Keratinocyte (primary cell): Measurements from ENCODE around the gene ITIH3. TPM values are rescaled to one million over a fixed set of nuclear protein-coding genes. Genes with fewer than 3 reads are reported as not detected.

Source experiments
- DNase-seq: peaks from one replicate; pipeline ENCODE4 v3.0.0-alpha.2; 2011; ENCODE audit warnings: low read depth, missing footprints, low spot score
- FAIRE-seq: peaks from 2 replicates; lab custom pipeline; 2011; peaks lifted over from hg19 to GRCh38; lab: Jason Lieb, UNC
- H2AFZ ChIP-seq: 2 replicates; pipeline ENCODE4 v1.6.0; 2012; ENCODE audit warnings: low read length, control low read depth, inconsistent platforms; ENCODE audit not compliant: control insufficient read depth
- H3K27ac ChIP-seq: 2 replicates; pipeline ENCODE4 v1.5.1; 2011; ENCODE audit warnings: low read length; ENCODE audit not compliant: control insufficient read depth, insufficient read depth
- H3K27me3 ChIP-seq: 3 replicates; pipeline ENCODE4 v1.6.0; 2011; ENCODE audit warnings: low read length; ENCODE audit not compliant: control insufficient read depth, insufficient read depth; ENCODE audit errors: extremely low read depth
- H3K36me3 ChIP-seq, 2 experiments: 2 replicates in 1 of 2; 3 replicates in 1 of 2; pipeline ENCODE4 v1.5.1; 2011; ENCODE audit warnings: low read length in 2 of 2, mild to moderate bottlenecking in 1 of 2; ENCODE audit not compliant: control insufficient read depth in 2 of 2, insufficient read depth in 2 of 2; ENCODE audit errors: extremely low read depth in 1 of 2
- H3K4me1 ChIP-seq: 3 replicates; pipeline ENCODE4 v1.5.1; 2011; ENCODE audit warnings: low read length; ENCODE audit not compliant: control insufficient read depth, insufficient read depth; ENCODE audit errors: extremely low read depth
- H3K4me2 ChIP-seq: 3 replicates; pipeline ENCODE4 v1.6.0; 2011; ENCODE audit warnings: low read depth, low read length; ENCODE audit not compliant: control insufficient read depth, insufficient read depth; ENCODE audit errors: extremely low read depth
- H3K4me3 ChIP-seq, 3 experiments: fragments of 200-600 bp in 1 of 3; sonication (generic) in 1 of 3; 2 replicates in 2 of 3; 3 replicates in 1 of 3; pipeline ENCODE4 v1.5.1; 2011 to 2016; ENCODE audit warnings: low read length in 3 of 3, mild to moderate bottlenecking in 3 of 3, control low read depth in 2 of 3, inconsistent platforms in 1 of 3, low read depth in 1 of 3, mixed read lengths in 1 of 3, mixed run types in 1 of 3, moderate library complexity in 1 of 3; ENCODE audit not compliant: control insufficient read depth in 2 of 3, insufficient read depth in 2 of 3; ENCODE audit errors: extremely low read depth in 1 of 3
- H3K79me2 ChIP-seq: 2 replicates; pipeline ENCODE4 v1.6.0; 2012; ENCODE audit warnings: low read length; ENCODE audit not compliant: control insufficient read depth, insufficient read depth
- H3K9ac ChIP-seq: 3 replicates; pipeline ENCODE4 v1.6.0; 2011; ENCODE audit warnings: low read length; ENCODE audit not compliant: control insufficient read depth, insufficient read depth; ENCODE audit errors: extremely low read depth
- H3K9me1 ChIP-seq: 3 replicates; pipeline ENCODE4 v1.6.0; 2011; ENCODE audit warnings: low read length; ENCODE audit not compliant: control insufficient read depth, insufficient read depth; ENCODE audit errors: extremely low read depth
- H3K9me3 ChIP-seq: 2 replicates; pipeline ENCODE4 v1.5.1; 2012; ENCODE audit warnings: low read depth, low read length; ENCODE audit not compliant: control insufficient read depth
- H4K20me1 ChIP-seq: 3 replicates; pipeline ENCODE4 v1.6.0; 2011; ENCODE audit warnings: low read length; ENCODE audit not compliant: control insufficient read depth, insufficient read depth; ENCODE audit errors: extremely low read depth
- CTCF ChIP-seq, 3 experiments: IDR thresholded peaks in 1 of 3; conservative IDR thresholded peaks in 1 of 3; optimal IDR thresholded peaks in 1 of 3; 2 replicates in 2 of 3; 3 replicates in 1 of 3; pipeline versions ENCODE3 to v1.5.1; 2011; ENCODE audit warnings: low read length in 3 of 3, mild to moderate bottlenecking in 3 of 3, moderate library complexity in 2 of 3, control low read depth in 1 of 3, inconsistent platforms in 1 of 3; ENCODE audit not compliant: insufficient read depth in 2 of 3; ENCODE audit errors: extremely low read depth in 1 of 3
- EZH2 ChIP-seq: IDR thresholded peaks from one replicate; pipeline ENCODE4 v1.6.1; 2012; ENCODE audit warnings: inconsistent platforms, mild to moderate bottlenecking, low read length, moderate library complexity
- dilution Hi-C: fragments of 300-500 bp; cut with MboI; formaldehyde crosslinking; loops from one replicate; pipeline ENCODE4 v1.7.0; 2020; ENCODE audit warnings: low sequenced_read_pairs; ENCODE audit not compliant: extremely low pct_ligation_motif_present
- polyA plus RNA-seq, 5 experiments: library from polyadenylated mRNA; depleted of rRNA in 3 of 5; stranded (reverse) in 3 of 5; stranded (forward) in 1 of 5; unstranded in 1 of 5; fragments of >200 nt; gene quantifications; 1 replicate in 1 of 5; 2 replicates in 3 of 5; 3 replicates in 1 of 5; pipeline versions ENCODE4 v1.2.1 to v1.2.3, GENCODE V29; 2011 to 2012; ENCODE audit warnings: missing spikeins in 2 of 5, low read depth in 1 of 5, low replicate concordance in 1 of 5

The ITIH3 gene
- polyA plus RNA-seq, 1 donor (not counting 4 experiments of a cell fraction or from before 2014, with no cell fraction given), result not detected

GRCh38 chr3:52777127-52777958 lies 17.3 kb upstream of the ITIH3 start, which contains the start of gene ITIH1:
Gene ITIH1 (plus strand): TSS chr3:52777599. CDS start chr3:52777616, 17 bp downstream.
- Histone ChIP-seq H3K27ac (no peak within 1 kb of the TSS), H3K9ac (no peak within 1 kb of the TSS), H3K9me1 (no peaks in the 10 kb centered on the region), H2AFZ (no peak within 1 kb of the TSS), H3K4me3 (no peak within 1 kb of the TSS), H4K20me1 (no peaks in the 10 kb centered on the region), H3K4me2 (no peak within 1 kb of the TSS), H3K27me3 (peaks cover 15% of the 10 kb centered on the region), H3K9me3 (no peaks in the 10 kb centered on the region), H3K36me3 (no peaks in the 10 kb centered on the region), H3K79me2 (no peaks in the 10 kb centered on the region), H3K4me1 (no peaks in the 10 kb centered on the region)
- FAIRE-seq (no peak), DNase-seq (no peak)
- TF ChIP-seq CTCF (optimal IDR thresholded peaks at IDR 0.05 in 1 of 3, IDR thresholded peaks at IDR 0.05 in 1 of 3, conservative IDR thresholded peaks at IDR 0.05 in 1 of 3; ENCODE audit: extremely low read depth in 1 of 3, insufficient read depth in 2 of 3, low read length in 3 of 3) (no peak), EZH2 (no peak)
- dilution Hi-C loops, result no loop called here

GRCh38 chr3:52777959-52778805 lies 16.4 kb upstream of the ITIH3 start:
- Histone ChIP-seq H3K27ac (no peak overlapping the region), H3K36me3 (no peaks in the 10 kb centered on the region), H4K20me1 (no peaks in the 10 kb centered on the region), H3K4me1 (no peaks in the 10 kb centered on the region), H3K9me3 (no peaks in the 10 kb centered on the region), H2AFZ (no peak overlapping the region), H3K4me2 (no peak overlapping the region), H3K27me3 (peaks cover 21% of the 10 kb centered on the region), H3K9me1 (no peaks in the 10 kb centered on the region), H3K79me2 (no peaks in the 10 kb centered on the region), H3K4me3 (no peak overlapping the region), H3K9ac (no peak overlapping the region)
- FAIRE-seq (no peak), DNase-seq (no peak)
- dilution Hi-C loops, result no loop called here
- TF ChIP-seq EZH2 (no peak), CTCF (optimal IDR thresholded peaks at IDR 0.05 in 1 of 3, IDR thresholded peaks at IDR 0.05 in 1 of 3, conservative IDR thresholded peaks at IDR 0.05 in 1 of 3; ENCODE audit: extremely low read depth in 1 of 3, insufficient read depth in 2 of 3, low read length in 3 of 3) (no peak)
